H1 (cell line): ENCODE results near the gene GALNT11. TPM values are rescaled to one million over a fixed set of nuclear protein-coding genes. Genes with fewer than 3 reads are reported as not detected.

Experiments used
- CTCF ChIA-PET: fragments of 300-600 bp; sonication (Branson Sonifier 250); formaldehyde crosslinking; loops from one replicate; lab custom pipeline; 2021; ENCODE audit not compliant: partially characterized antibody; lab: Charles Lee
- POLR2A ChIA-PET: fragments of 300-600 bp; sonication (Branson Sonifier 250); formaldehyde crosslinking; loops from one replicate; lab custom pipeline; 2021; ENCODE audit warnings: inconsistent platforms; ENCODE audit not compliant: partially characterized antibody; lab: Charles Lee
- DNase-seq, 2 experiments: peaks; one replicate each; pipeline versions ENCODE4 v3.0.0 to v3.0.0-alpha.2; 2010 to 2022; ENCODE audit warnings: low spot score in 2 of 2, low read depth in 1 of 2, mixed read lengths in 1 of 2
- FAIRE-seq: peaks from 2 replicates; lab custom pipeline; 2011; peaks lifted over from hg19 to GRCh38; lab: Jason Lieb, UNC
- H2AFZ ChIP-seq: 2 replicates; pipeline ENCODE4 v1.8.1; 2012; ENCODE audit warnings: low read length, inconsistent platforms
- H2AK5ac ChIP-seq: 2 replicates; pipeline ENCODE4 v1.6.1; 2013; ENCODE audit warnings: low read depth, low read length
- H2BK120ac ChIP-seq: replicated peaks from 2 replicates; pipeline ENCODE3; 2013; ENCODE audit warnings: low read depth, low read length, inconsistent platforms
- H2BK12ac ChIP-seq: 2 replicates; pipeline ENCODE4 v1.6.1; 2013; ENCODE audit warnings: low read depth, low read length
- H2BK15ac ChIP-seq: 2 replicates; pipeline ENCODE4 v1.6.1; 2013; ENCODE audit warnings: low read length
- H2BK20ac ChIP-seq: 2 replicates; pipeline ENCODE4 v1.6.1; 2013; ENCODE audit warnings: low read length
- H2BK5ac ChIP-seq: 2 replicates; pipeline ENCODE4 v1.6.1; 2013; ENCODE audit warnings: low read depth, low read length
- H3K14ac ChIP-seq: 2 replicates; pipeline ENCODE4 v1.6.1; 2013; ENCODE audit warnings: inconsistent platforms; ENCODE audit not compliant: insufficient read length
- H3K18ac ChIP-seq: 2 replicates; pipeline ENCODE4 v1.6.1; 2013; ENCODE audit warnings: low read length; ENCODE audit errors: extremely low read depth
- H3K23ac ChIP-seq: 2 replicates; pipeline ENCODE4 v1.6.1; 2013; ENCODE audit warnings: inconsistent platforms; ENCODE audit not compliant: insufficient read length
- H3K23me2 ChIP-seq: 2 replicates; pipeline ENCODE4 v1.6.1; 2013; ENCODE audit warnings: low read depth, low read length
- H3K27ac ChIP-seq: 2 replicates; pipeline ENCODE4 v1.6.1; 2011; ENCODE audit warnings: low read depth, low read length, inconsistent platforms
- H3K27me3 ChIP-seq, 4 experiments: replicated peaks in 1 of 4; 1 replicate in 1 of 4; 2 replicates in 3 of 4; pipeline versions ENCODE4 v1.6.1 to v1.8.1; 2011 to 2013; ENCODE audit warnings: low read length in 3 of 4, mild to moderate bottlenecking in 3 of 4, inconsistent platforms in 2 of 4, mixed read lengths in 2 of 4, moderate library complexity in 1 of 4; ENCODE audit not compliant: control insufficient read depth in 3 of 4, insufficient read depth in 3 of 4; ENCODE audit errors: extremely low read depth in 1 of 4
- H3K36me3 ChIP-seq, 4 experiments: 2 replicates each; pipeline versions ENCODE4 v1.6.1 to v1.8.1; 2011 to 2013; ENCODE audit warnings: mild to moderate bottlenecking in 4 of 4, low read length in 3 of 4, moderate library complexity in 2 of 4, control low read depth in 1 of 4, inconsistent platforms in 1 of 4; ENCODE audit not compliant: insufficient read depth in 4 of 4, control insufficient read depth in 2 of 4
- H3K4ac ChIP-seq: replicated peaks from 2 replicates; pipeline ENCODE3; 2013; ENCODE audit warnings: low read length, low read depth, mixed read lengths, inconsistent platforms; ENCODE audit not compliant: insufficient read length
- H3K4me1 ChIP-seq, 4 experiments: replicated peaks in 1 of 4; 1 replicate in 1 of 4; 2 replicates in 3 of 4; pipeline versions ENCODE4 v1.6.1 to v1.8.1; 2011 to 2013; ENCODE audit warnings: low read length in 3 of 4, inconsistent platforms in 2 of 4, mixed read lengths in 1 of 4; ENCODE audit not compliant: insufficient read depth in 4 of 4, control insufficient read depth in 3 of 4
- H3K4me2 ChIP-seq, 2 experiments: 2 replicates each; pipeline versions ENCODE4 v1.6.1 to v1.8.1; 2011 to 2013; ENCODE audit warnings: low read depth in 2 of 2, low read length in 2 of 2, control low read depth in 1 of 2, inconsistent platforms in 1 of 2, mild to moderate bottlenecking in 1 of 2; ENCODE audit not compliant: insufficient read depth in 1 of 2
- H3K4me3 ChIP-seq, 4 experiments: fragments of 200-600, 300-600 bp in 1 of 4; sonication (generic), shearing (Covaris generic), sonication (Bioruptor Twin) in 1 of 4; 2 replicates each; pipeline versions ENCODE4 v1.5.1 to v1.8.1; 2011 to 2016; ENCODE audit warnings: low read length in 4 of 4, low read depth in 3 of 4, control low read depth in 2 of 4, inconsistent platforms in 2 of 4, mild to moderate bottlenecking in 2 of 4, mixed read lengths in 1 of 4, moderate library complexity in 1 of 4; ENCODE audit not compliant: insufficient read depth in 2 of 4; ENCODE audit errors: extremely low read depth in 1 of 4
- H3K56ac ChIP-seq: replicated peaks from 2 replicates; pipeline ENCODE3; 2013; ENCODE audit warnings: low read depth, mild to moderate bottlenecking, mixed read lengths, low read length, inconsistent platforms; ENCODE audit not compliant: insufficient read length
- H3K79me1 ChIP-seq: 2 replicates; pipeline ENCODE4 v1.6.1; 2013; ENCODE audit warnings: low read depth, low read length, control low read depth
- H3K79me2 ChIP-seq, 2 experiments: 2 replicates each; pipeline versions ENCODE4 v1.6.1 to v1.8.1; 2012 to 2013; ENCODE audit warnings: low read length in 2 of 2, mild to moderate bottlenecking in 2 of 2, inconsistent platforms in 1 of 2; ENCODE audit not compliant: insufficient read depth in 2 of 2, control insufficient read depth in 1 of 2
- H3K9ac ChIP-seq, 4 experiments: replicated peaks in 1 of 4; 1 replicate in 1 of 4; 2 replicates in 3 of 4; pipeline versions ENCODE4 v1.6.1 to v1.8.1; 2011 to 2013; ENCODE audit warnings: low read depth in 3 of 4, low read length in 3 of 4, control low read depth in 2 of 4, mild to moderate bottlenecking in 2 of 4, moderate library complexity in 2 of 4, inconsistent platforms in 1 of 4; ENCODE audit errors: extremely low read depth in 1 of 4
- H3K9me3 ChIP-seq, 2 experiments: 2 replicates each; pipeline versions ENCODE4 v1.6.1 to v1.8.1; 2012 to 2013; ENCODE audit warnings: mild to moderate bottlenecking in 2 of 2, moderate library complexity in 2 of 2, control low read depth in 1 of 2, inconsistent platforms in 1 of 2, low read depth in 1 of 2, low read length in 1 of 2, mixed read lengths in 1 of 2; ENCODE audit not compliant: insufficient read depth in 2 of 2
- H4K20me1 ChIP-seq, 2 experiments: replicated peaks in 1 of 2; 2 replicates each; pipeline versions ENCODE3 to v1.8.1; 2011 to 2013; ENCODE audit warnings: inconsistent platforms in 2 of 2, low read length in 2 of 2, mild to moderate bottlenecking in 1 of 2; ENCODE audit not compliant: insufficient read depth in 2 of 2, control insufficient read depth in 1 of 2
- H4K5ac ChIP-seq: 2 replicates; pipeline ENCODE4 v1.6.1; 2013; ENCODE audit warnings: low read length, low read depth, mixed read lengths, inconsistent platforms; ENCODE audit not compliant: insufficient read length
- H4K8ac ChIP-seq: 2 replicates; pipeline ENCODE4 v1.8.0; 2013; ENCODE audit warnings: mild to moderate bottlenecking, moderate library complexity, low read length, inconsistent platforms; ENCODE audit not compliant: insufficient read depth; ENCODE audit errors: extremely low read depth
- H4K91ac ChIP-seq: replicated peaks from 2 replicates; pipeline ENCODE3; 2013; ENCODE audit warnings: low read length, mixed read lengths, inconsistent platforms; ENCODE audit not compliant: insufficient read length
- CTBP2 ChIP-seq: IDR thresholded peaks from 2 replicates; pipeline ENCODE4 v1.7.0; 2011; ENCODE audit warnings: borderline replicate concordance, mild to moderate bottlenecking, moderate library complexity, mixed read lengths, low read length; ENCODE audit not compliant: insufficient read depth, insufficient read length
- FOSL1 ChIP-seq: IDR thresholded peaks from 2 replicates; pipeline ENCODE4 v1.6.1; 2011; ENCODE audit warnings: mild to moderate bottlenecking, low read depth, low read length, moderate library complexity; ENCODE audit not compliant: insufficient read depth
- GABPA ChIP-seq: IDR thresholded peaks from 2 replicates; pipeline ENCODE4 v1.6.1; 2011; ENCODE audit warnings: mild to moderate bottlenecking, low read length, moderate library complexity, borderline replicate concordance; ENCODE audit not compliant: insufficient read depth
- HDAC6 ChIP-seq: IDR thresholded peaks from one replicate; pipeline ENCODE4 v1.7.1; 2012; ENCODE audit warnings: low read depth, mild to moderate bottlenecking, inconsistent platforms, low read length, moderate library complexity
- KDM4A ChIP-seq: IDR thresholded peaks from one replicate; pipeline ENCODE4 v1.7.1; 2012; ENCODE audit warnings: low read depth, mild to moderate bottlenecking, moderate library complexity, low read length, inconsistent platforms; ENCODE audit not compliant: severe bottlenecking
- POU5F1 ChIP-seq: IDR thresholded peaks from 2 replicates; pipeline ENCODE4 v1.6.1; 2011; ENCODE audit warnings: low read depth, mild to moderate bottlenecking, low read length, moderate library complexity
- RXRA ChIP-seq: IDR thresholded peaks from 2 replicates; pipeline ENCODE4 v1.6.1; 2011; ENCODE audit warnings: low read depth, mild to moderate bottlenecking, low read length, moderate library complexity; ENCODE audit not compliant: insufficient read depth
- SIX5 ChIP-seq: IDR thresholded peaks from 2 replicates; pipeline ENCODE4 v1.6.1; 2011; ENCODE audit warnings: mild to moderate bottlenecking, low read depth, low read length
- SP2 ChIP-seq: IDR thresholded peaks from 2 replicates; pipeline ENCODE4 v1.6.1; 2012; ENCODE audit warnings: mild to moderate bottlenecking, low read length, inconsistent platforms
- WGBS, 2 experiments: shearing (Covaris generic) in 1 of 2; methylation state at CpG; one replicate each; pipeline versions ENCODE4 v1.1.6 to v1.1.7; 2013 to 2015; ENCODE audit warnings: low lambda C conversion rate in 2 of 2, mixed read lengths in 2 of 2, inconsistent platforms in 1 of 2, low coverage in 1 of 2, missing lambda C conversion rate in 1 of 2; ENCODE audit not compliant: insufficient replicate concordance in 2 of 2, insufficient coverage in 1 of 2, insufficient read length in 1 of 2; ENCODE audit errors: extremely low coverage in 1 of 2, missing lambda C conversion rate in 1 of 2; 5-methylcytosine and 5-hydroxymethylcytosine counted together
- polyA plus RNA-seq, 7 experiments: library from polyadenylated mRNA; depleted of rRNA in 3 of 7; stranded (reverse) in 5 of 7; unstranded in 2 of 7; fragments of >200 nt in 5 of 7; fragments of 200-250 nt in 2 of 7; gene quantifications; 1 replicate in 5 of 7; 2 replicates in 1 of 7; 4 replicates in 1 of 7; pipeline versions ENCODE4 v1.2.1 to v1.2.3, GENCODE V29; 2011 to 2013; ENCODE audit warnings: missing spikeins in 2 of 7, mixed read lengths in 2 of 7
- total RNA-seq: library from RNA; stranded (reverse); fragmentation: NEBNext Ultra II Directional; extraction: Animal tissue kit (Norgen Biotek cat#: 25700); gene quantifications from 2 replicates; pipeline ENCODE4 v1.2.1, GENCODE V29; 2021

Gene GALNT11
- total and polyA plus RNA-seq, 2 of the 8 experiments (the other 6 are each of a cell fraction or from before 2014, with no cell fraction given): 20.5 to 23.2 TPM

DNA sequence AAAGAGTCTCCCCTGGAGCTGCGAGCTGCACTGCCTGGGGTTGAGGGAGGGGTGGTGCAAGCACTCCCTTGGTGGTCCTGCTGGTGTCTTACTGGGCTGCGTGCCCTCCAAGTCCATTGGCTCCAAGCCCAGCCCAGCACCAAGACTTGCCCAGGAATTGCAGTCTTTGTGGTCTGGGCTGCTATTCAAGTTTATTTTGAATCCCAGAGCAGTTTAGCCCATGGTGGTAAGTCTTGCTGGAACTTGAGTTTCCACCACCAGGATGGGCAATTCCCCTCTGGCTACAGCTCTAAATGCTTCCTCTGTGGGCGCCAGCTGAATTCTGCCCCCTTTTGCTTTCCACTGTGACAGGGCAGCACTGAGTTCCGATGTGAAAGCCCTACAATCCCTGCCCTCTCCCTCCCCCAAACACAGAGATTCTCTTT is 25.1 kb downstream of the GALNT11 start:
- H4K91ac ChIP-seq: no peak overlapping the region
- no peak overlapping the region for H3K4me3 ChIP-seq
- peak overlapping the region; percentile 60 for H3K18ac ChIP-seq
- H3K79me1 ChIP-seq: peaks cover 2% of the 10 kb centered on the region; the same call in 1 of the 2 replicates
- H3K9ac ChIP-seq: no peak overlapping the region
- H3K14ac ChIP-seq: no peak overlapping the region
- no peak overlapping the region for H2AFZ ChIP-seq
- FAIRE-seq (no peak), DNase-seq (no peak)
- H3K9me3 ChIP-seq: no peaks in the 10 kb centered on the region
- peak overlapping the region in 1 of 2 experiments; percentile 21; a peak in 1 of 4 replicates for H3K4me2 ChIP-seq
- TF ChIP-seq KDM4A (no peak), FOSL1 (no peak), SP2 (no peak), RXRA (no peak), CTBP2 (no peak), POU5F1 (no peak), HDAC6 (no peak), SIX5 (no peak), GABPA (no peak)
- ChIA-PET POLR2A (no interaction called here), CTCF (interaction anchor here (0.6 to 1.7 kb wide), 2 partner anchors 24 to 27 kb away, joined by 3 to 6 read pairs; no protein-coding TSS in a partner anchor)
- H2BK20ac ChIP-seq: no peak overlapping the region
- peaks cover 0 to 23% of the 10 kb centered on the region in 2 experiments; a peak in 3 of 4 replicates for H3K79me2 ChIP-seq
- no peak overlapping the region for H4K5ac ChIP-seq
- H3K36me3 ChIP-seq: no peaks in the 10 kb centered on the region; a peak in 1 of 8 replicates
- no peak overlapping the region for H2AK5ac ChIP-seq
- H2BK15ac ChIP-seq: no peak overlapping the region
- H2BK120ac ChIP-seq: no peak overlapping the region
- 87% methylated on average over 4 of the region's 4 CpGs; no CpG with 5 or more reads in 1 of the 2 experiments for WGBS, 2 experiments
- H3K27me3 ChIP-seq: no peaks in the 10 kb centered on the region
- no peak overlapping the region for H3K23ac ChIP-seq
- H3K4ac ChIP-seq: no peak overlapping the region
- peaks cover 1 to 13% (median 7%) of the 10 kb centered on the region in 4 experiments; a peak in 5 of 7 replicates for H3K4me1 ChIP-seq
- H2BK12ac ChIP-seq: no peak overlapping the region; the same call in 1 of the 2 replicates
- 0 out of 2 replicates have a peak overlapping the region, but pooled peaks have one; percentile 78 for H2BK5ac ChIP-seq
- H3K27ac ChIP-seq: no peak overlapping the region
- no peak overlapping the region for H4K8ac ChIP-seq
- no peak overlapping the region for H3K56ac ChIP-seq
- H4K20me1 ChIP-seq: no peaks in the 10 kb centered on the region
- no peaks in the 10 kb centered on the region for H3K23me2 ChIP-seq
